Measurements from ENCODE around the gene TP53RK.

Gene TP53RK

DNA sequence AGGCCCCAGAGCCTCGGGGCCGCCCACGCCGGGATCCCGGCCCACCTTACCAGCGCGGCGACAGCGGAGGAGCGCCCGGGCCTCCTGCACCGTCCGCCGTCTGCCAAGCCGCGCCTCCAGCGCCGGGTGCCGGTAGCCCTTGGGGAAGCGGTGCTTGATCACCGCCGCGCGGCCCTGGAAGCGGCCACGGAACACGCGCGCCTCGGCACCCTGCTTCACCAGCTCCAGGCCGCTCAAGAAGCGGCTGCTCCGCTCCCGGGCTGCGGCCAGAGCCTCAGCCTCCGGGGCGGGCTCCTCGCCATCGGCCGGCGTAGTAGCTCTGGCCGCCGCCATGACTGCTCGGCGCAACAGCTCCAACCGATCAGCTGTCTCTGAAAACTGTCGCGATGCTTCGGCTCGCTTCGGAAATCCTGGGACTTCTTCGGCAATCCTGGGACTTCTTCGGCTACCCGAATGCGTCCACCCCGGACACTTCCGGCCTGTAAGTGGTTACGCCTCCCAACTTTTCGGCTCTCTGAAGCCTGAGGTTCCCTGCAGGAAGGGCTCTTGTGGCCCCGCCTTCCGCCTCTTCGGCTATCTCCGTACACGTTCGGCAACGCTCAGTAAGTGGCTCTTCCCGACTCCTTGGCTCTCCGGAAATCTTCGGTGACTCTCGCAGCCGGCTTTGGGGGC is at the start of gene TP53RK:
Gene TP53RK (minus strand): TSS at position 363 of the 672 bp plus-strand sequence. CDS start 30 bp downstream, at position 333.
- peak; percentile 98 for DNase-seq (ENCODE audit: low read depth)

DNA sequence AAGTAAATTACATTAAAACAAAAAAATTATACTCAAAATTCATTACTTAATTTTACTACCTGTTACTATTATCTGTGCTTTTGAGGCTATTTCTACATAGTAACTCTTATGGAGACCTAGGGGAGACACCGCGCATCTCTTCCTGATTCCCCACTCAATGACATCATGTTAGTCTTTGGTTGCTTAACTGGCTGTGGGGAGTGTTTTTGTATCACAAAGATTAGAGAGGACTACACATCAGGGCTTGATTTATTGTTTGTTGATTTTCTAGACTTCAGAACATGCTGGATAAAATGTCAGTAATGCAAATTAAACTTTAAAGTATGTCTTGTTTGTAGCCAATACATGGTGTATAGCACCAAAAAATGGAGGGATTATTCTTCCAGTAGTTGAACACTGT is 46.2 kb upstream of the TP53RK start:
- DNase-seq (ENCODE audit: low read depth): no peak

DNA sequence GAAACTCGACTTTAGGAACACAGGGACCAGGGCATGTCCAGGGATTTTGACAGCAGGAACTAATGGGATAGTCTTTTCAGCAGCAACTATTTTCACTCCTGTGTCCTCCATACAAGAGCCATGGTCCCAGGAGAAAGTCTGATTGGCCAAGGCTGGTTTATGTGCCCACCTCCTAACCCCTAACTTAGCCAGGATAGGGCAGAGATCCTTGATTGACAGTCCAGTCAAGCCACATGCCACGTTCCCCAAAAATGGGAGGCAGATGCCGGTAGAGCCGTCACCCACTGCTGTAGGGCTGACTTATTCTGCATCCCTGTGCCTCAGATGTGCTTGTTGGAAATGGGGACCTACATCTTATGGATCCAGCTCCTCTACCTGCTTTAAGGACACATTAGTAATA is 42.5 kb upstream of the TP53RK start:
- no peak for DNase-seq (ENCODE audit: low read depth)

DNA sequence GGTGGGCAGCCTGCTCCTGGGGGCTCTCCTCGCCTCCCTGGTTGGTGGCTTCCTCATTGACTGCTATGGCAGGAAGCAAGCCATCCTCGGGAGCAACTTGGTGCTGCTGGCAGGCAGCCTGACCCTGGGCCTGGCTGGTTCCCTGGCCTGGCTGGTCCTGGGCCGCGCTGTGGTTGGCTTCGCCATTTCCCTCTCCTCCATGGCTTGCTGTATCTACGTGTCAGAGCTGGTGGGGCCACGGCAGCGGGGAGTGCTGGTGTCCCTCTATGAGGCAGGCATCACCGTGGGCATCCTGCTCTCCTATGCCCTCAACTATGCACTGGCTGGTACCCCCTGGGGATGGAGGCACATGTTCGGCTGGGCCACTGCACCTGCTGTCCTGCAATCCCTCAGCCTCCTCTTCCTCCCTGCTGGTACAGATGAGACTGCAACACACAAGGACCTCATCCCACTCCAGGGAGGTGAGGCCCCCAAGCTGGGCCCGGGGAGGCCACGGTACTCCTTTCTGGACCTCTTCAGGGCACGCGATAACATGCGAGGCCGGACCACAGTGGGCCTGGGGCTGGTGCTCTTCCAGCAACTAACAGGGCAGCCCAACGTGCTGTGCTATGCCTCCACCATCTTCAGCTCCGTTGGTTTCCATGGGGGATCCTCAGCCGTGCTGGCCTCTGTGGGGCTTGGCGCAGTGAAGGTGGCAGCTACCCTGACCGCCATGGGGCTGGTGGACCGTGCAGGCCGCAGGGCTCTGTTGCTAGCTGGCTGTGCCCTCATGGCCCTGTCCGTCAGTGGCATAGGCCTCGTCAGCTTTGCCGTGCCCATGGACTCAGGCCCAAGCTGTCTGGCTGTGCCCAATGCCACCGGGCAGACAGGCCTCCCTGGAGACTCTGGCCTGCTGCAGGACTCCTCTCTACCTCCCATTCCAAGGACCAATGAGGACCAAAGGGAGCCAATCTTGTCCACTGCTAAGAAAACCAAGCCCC is 36.2 kb upstream of the TP53RK start:
- DNase-seq (ENCODE audit: low read depth): no peak

DNA sequence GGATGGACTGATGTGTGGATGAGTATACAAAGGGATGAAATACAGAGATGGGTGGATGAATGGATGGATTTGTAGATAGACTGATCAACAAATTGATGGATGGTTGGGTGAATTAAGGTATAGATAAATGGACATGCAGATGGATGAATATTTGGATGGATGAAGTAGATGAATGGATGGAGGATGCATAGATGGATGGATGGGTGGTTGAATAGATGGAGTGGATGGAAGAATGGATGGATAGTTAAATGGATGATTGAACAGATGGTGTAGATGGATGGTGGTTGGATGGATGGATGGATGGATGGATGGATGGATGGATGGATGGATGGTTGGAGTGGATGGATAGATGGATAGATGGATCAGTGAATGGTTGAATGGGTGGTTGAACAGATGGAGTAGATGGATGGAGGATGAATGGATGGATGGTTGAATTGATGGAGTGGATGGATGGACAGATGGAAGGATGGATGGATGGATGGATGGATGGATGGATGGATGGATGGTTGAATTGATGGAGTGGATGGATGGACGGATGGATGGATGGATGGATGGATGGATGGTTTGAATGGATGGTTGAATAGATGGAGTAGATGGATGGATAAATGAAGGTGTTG is 35.2 kb upstream of the TP53RK start:
- DNase-seq (ENCODE audit: low read depth): no peak

DNA sequence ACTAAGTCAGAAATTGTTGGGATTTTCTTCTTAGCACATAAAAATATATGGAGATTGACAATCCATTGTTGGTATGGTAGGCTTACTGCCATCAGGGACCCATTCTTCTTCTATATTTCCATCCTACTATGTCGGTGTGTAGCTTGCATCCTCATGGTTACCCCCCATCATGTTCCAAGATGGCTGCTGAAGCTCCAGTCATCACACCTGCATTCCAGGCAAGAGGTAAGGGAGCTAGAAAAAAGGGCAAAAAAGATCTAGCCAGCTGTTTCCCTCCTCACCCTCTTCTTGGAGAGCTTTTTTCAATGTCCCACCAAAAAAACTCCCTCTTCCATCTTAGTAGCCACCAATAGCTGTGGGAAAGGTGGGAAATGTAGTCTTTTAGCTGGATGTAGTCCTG is 33.8 kb upstream of the TP53RK start:
- no peak for DNase-seq (ENCODE audit: low read depth)

DNA sequence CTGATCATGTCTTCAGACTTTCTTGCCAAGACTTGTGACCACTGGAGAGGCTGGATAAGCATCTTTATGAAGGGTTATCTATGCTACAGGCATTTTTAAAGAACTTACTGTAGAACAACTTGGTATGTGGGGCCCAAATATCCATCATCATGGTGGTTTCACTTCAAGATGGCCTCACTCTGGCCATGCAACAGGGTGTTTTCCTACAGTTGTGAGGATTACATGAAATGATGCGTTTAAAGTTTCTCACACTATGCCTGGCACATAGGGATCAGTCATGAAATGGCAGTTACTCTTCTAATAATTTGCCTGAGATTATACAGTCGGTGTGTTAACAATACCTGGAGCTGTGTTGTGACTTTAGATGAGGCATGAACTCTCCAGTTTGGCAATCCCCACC is 33.2 kb upstream of the TP53RK start:
- DNase-seq (ENCODE audit: low read depth): no peak

DNA sequence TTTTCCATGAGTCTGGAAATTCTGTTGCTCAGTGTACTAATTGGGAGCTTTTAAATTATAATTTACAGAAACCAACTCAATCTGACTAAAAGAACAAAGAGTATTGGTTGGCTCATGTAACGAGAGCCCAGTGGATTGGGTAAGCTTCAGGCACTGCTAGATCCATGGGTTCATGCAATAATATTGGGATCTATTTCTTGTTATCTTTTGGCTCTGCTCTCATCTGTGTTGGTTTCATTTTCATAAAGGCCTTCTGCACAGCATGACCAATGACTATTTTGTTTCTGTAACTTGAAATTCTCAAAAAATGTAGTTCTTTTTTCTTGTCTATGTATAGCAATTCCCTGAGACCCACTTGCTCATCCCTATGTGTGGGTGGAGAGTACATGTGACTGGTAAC is 32.2 kb upstream of the TP53RK start:
- DNase-seq (ENCODE audit: low read depth): no peak

DNA sequence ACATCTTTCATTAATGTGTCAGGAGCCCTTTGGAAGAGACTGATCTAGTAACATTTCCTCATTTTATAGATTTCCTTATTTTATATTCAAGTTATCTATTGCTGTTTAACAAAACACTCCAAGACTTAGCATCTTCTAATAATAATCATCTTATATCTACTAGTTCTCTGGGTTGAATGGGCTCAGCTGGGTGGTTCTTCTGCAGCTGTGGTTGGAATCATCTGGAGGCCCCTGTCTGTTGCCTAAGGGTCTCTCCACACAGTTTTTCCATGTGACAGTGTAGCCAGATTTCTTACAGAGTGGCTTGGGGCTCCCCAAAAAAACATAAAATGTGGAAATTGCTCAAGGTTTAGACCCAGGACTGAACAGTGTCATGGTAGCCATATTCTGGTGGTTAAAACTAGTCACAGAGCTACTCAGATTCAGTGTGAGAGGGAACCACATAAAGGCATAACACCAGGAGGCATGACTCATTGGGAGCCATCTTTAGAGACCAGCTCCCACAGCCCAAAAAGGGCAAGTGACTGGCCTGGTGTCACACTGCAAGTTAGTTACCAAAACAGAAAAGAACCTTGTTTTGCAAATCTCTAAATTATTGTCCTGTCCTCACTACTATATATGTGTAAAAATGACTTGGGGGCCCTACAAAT is 31.7 kb upstream of the TP53RK start:
- DNase-seq (ENCODE audit: low read depth): no peak

DNA sequence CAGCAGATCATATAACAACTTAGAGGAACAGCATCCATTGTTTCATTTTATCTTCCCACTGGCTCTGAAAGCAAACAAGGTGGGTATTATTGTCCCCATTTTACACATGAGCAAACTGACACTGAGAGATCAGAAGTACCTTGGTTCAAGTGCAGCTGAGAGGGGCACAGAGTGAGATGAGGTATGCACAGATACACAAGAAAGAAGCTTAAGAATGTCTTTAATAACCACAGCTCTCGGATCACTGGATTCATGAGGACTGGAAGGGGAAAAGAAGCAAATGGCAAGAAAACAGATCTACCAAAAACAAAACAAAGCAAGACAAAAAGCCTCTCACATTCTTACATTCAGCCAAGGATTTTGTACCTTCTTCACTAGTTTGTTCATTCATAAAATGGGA is 30.8 kb upstream of the TP53RK start:
- no peak for DNase-seq (ENCODE audit: low read depth)

DNA sequence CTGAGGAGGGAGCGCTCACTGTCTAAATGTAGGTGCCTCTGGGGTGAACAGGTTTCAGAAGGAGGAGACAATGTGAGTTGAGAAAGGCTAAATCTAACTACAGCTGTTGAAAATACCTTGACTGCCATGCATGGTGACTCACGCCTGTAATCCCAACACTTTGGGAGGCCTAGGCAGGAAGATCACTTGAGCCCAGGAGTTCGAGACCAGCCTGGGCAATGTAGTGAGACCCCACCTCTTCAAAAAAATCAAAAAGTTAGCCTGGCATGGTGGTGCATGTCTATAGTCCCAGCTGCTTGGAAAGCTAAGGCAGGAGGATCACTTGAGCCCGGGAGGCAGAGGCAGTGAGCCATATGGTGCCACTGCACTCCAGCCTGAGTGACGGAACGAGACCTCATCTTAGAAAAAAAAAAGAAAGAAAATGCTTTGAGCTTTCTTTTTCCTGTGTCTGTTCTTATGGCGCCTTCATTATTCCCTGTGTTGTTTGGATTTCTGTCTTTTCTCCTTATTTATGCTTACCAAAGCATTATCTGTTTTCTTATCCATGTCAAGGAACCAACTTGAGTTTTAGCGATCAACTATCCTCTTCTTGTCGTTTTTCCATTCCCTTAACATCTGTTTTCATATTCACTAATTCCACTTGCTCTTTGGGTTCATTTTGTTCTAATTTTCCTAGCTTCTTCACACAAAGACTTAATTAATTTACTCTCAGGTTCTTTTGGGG is 28.7 kb upstream of the TP53RK start:
- DNase-seq (ENCODE audit: low read depth): no peak

DNA sequence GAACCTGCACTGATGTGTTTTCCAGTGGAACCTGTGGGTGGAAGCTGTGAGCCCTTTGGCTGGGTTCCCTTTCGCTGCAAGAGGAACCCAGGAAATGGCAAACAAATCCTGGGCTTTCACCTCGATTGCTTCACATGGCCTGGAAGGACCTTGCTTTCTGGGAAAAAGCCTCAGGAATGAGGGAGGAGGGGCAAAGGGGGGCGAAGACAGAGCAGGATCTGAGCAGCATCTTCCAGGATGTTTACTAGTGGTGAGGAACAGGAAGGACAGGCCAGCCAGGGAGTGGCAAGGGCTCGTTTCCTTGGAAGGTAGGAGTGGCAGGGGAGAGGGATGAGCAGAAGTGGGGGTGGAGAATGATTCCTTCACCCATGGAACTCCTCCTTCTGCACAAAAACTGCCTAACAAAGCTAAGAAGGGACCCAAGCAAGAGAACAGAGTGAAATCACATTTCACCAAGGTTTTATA is 26.1 kb upstream of the TP53RK start:
- no peak for DNase-seq (ENCODE audit: low read depth)

DNA sequence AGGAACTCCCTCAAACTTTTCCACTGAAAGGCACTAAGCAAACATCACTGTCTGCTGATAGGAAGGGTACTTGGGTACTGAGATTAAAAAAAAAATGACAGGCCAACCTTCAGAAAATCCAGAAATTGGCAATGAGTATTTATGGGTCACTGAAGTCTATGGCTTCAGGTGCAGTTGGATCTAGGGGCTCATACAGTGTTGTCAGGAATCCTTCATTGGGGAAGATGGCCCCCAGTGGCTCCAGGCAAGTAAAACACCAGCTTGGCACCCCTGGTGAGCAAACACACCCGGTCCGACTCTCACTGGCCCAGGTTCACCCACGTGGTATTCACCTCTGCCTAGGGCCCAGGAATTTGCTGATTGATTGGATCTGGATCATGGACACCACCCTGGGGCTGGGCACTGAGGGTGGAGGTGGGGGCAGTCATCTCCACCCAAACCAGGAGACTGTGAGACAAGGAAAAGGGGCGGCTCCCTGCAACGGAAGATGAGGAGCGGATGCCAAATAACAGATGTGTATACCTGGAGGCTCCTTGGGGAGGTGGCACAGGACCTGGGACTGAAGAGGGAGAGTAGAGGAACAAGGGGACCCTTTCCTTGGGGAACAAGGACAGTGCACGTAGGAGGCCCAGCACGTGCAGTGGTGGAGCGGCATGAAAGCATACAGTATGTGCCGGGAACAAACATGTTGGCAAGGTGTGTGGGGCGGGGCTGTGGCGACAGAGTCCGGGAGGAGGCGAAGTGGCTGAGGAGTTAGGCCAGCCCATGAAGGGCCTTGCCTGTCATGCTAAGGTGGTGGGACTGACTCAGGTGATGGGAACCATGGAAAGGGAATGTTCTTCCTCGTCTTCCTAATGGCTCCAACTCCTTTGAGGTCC is 25.0 kb upstream of the TP53RK start:
- no peak for DNase-seq (ENCODE audit: low read depth)

DNA sequence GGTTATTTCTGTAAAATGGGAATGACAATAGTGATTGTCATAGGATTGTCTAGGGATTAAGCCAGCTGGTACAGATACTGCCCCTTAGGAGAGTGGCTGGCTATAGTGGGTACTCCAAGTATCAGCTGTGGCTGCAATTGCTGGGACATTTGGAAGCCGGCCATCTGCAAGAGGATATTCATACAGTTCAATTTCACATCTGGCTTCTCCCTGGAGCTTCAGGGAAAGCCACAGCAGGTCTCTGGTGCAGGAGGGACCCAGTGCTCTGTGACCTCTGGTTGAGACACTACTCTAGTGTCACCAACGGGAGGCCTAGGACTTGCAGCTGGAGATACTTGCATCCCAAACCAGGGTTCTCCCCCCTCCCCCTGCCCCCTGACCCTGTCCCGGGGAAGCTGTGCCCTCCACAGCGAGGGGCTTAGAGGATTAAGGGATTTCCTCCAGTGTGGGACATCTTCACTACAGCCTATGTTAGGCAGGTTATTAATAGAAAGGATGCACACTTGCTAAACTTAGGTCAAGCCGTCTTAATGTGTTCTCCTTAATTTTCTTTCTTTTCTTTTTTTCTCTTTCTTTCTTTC is 22.9 kb upstream of the TP53RK start:
- DNase-seq (ENCODE audit: low read depth): no peak

DNA sequence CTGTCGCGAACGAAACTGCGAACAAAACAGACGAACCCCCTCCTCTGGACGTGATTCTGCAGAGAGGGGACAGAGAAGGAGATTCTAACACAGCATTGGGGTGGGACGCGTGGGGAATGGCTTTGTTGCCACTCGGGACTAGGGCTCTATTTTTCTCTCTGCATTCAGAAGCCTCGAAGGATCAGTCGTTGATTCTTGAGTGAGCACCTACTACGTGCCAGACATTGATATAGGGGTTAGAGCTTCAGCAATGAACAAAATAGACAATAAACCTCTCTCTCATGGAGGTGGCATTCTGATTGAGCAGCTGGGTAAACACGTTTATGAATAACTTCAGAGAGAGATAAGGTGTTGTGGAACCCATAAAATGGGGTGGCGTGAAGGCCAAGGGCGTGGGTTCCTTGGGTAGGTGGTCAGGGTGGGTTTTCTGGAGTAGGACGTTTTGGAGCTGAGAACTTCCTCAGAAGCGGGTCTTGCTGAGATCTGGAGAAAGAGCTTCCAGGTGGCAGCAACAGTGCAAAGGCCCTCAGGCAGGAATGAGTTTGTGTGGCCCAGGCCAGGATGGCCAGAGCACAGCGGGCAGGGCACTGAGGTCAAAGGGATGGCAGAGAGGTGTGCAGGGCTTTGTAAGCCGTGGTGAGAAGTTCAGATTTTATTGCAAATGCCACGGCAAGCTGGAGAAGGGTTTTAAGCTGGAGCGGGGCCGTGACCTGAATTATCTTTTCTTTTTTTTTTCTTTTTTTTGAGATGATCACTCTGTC is 21.1 kb upstream of the TP53RK start:
- DNase-seq (ENCODE audit: low read depth): no peak

DNA sequence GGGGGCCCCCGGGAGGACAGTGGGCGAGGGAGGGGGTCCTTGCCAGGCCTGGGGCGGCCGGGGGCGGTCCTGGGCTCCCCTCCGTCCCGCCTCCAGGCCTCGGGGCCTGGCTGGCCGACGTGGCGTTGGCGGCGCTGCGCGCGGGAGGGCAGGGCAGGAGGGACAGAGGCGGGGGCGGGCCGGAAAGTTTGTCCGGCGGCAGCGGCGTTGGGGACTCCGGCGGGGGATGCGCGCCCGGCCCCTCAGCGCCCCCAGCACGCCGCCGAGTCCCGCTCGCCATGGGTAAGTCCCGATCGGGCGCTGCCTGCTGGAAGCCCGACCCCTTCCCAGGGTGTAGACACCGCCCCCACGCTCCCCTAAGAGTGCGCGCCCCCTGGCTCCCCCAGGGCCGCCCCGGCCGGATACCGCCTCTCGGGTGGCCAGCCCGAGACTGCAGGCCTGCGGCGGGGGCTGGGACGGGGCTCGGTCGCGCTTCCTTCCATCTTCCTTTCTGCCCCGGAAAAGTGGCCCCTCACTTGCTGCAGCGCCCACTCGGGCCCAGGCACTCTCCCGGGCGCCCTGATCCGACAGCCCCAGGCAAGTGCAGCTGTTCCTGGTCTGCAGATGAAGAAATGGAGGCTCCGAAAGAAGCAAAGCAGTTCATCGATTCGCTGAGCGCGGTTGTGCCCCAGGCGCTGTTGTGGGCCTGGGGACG is 20.4 kb upstream of the TP53RK start, which contains the start of gene SLC2A10:
Gene SLC2A10 (plus strand): TSS at position 191 of the 694 bp plus-strand sequence. CDS start 88 bp downstream, at position 279.
- DNase-seq (ENCODE audit: low read depth): no peak

DNA sequence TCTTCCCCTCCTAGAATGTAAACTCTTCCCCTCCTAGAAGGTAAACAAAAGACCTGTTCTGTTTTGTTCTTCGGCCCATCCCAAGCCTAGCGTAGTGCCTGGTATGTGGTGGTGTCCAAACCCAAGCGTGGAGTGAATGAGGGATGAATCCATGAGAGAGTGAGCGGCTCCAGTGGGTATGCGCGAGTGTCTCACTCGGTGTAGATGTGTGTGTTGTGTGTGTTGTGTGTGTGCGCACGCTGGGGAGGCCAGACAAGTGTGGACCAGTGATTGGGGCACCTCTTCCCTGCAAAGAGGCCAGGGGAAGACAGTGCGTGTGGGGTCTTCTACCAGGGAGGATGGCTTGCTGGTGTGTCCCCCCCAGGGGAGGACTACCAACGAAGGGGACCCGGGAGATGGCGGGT is 19.8 kb upstream of the TP53RK start:
- no peak for DNase-seq (ENCODE audit: low read depth)

DNA sequence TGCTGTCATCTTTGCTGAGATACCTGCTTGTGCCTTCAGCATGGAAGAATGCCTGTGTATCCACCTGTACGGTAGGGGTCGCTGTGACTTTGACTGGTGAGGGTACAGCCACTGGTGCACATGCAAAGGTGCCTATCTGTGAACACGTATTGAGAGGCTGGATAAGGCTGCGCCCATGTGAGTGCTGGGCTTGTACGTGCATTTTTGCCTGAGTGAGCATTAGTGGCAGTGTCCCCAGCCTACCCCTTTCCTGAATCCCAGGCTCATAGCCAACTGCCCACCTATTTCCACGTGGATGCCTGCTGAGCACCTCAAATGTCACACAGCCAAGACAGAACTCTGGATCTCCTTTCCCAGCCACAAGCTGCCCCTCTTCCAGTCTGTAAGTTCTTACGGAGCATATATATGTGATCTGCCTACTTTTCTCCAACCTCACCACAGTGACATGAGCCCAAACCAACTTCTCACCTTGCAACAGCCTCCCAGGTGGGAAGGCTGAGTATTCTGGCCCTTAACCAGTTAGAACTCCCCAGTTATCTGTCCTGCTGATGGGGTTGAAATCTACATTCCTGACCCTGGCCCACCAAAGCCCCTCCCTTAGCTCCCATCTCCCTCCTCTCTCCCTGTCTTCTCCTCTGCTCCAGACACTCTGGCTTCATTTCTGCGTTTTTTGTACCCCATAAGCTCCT is 19.1 kb upstream of the TP53RK start:
- DNase-seq (ENCODE audit: low read depth): no peak

Measured in activated T-cell treated with anti-CD3 and anti-CD28 coated beads for 24 hours (primary cell).